OCI-LY7 (cell line): ENCODE measurements around the gene DCAF11. TPM values are rescaled to one million over a fixed set of nuclear protein-coding genes. Genes with fewer than 3 reads are reported as not detected.
A peak's percentile ranks its signal among the peaks of the same experiment; 100 is the strongest.

ENCODE experiments used
- BruUV-seq: library from RNA; stranded (reverse); fragments of 400-500 nt; replicated peaks from 2 replicates; lab custom pipeline; 2021; lab: Mats Ljungman, UMichigan
- CTCF ChIA-PET: fragments of 300-600 bp; sonication (Branson Sonifier 250); formaldehyde crosslinking; loops from one replicate; lab custom pipeline; 2022; ENCODE audit warnings: antibody characterized with exemption; ENCODE audit not compliant: unreplicated experiment; lab: Charles Lee
- POLR2A ChIA-PET: fragments of 300-600 bp; sonication (Branson Sonifier 250); formaldehyde crosslinking; loops from one replicate; lab custom pipeline; 2022; ENCODE audit warnings: antibody characterized with exemption; lab: Charles Lee
- DNase-seq: peaks from one replicate; pipeline ENCODE4 v3.0.0-alpha.2; 2015; ENCODE audit warnings: low spot score
- H2AFZ ChIP-seq: fragments of 200-600 bp; sonication (generic), shearing (Covaris generic); 2 replicates; pipeline ENCODE4 v1.6.1; 2014; ENCODE audit warnings: mild to moderate bottlenecking, antibody characterized with exemption, low read length, moderate library complexity
- H3K27ac ChIP-seq: fragments of 200-600 bp; sonication (generic); 2 replicates; pipeline ENCODE4 v1.5.1; 2014; ENCODE audit warnings: mixed run types, low read depth, mild to moderate bottlenecking, moderate library complexity, low read length, inconsistent platforms; ENCODE audit not compliant: poor library complexity, severe bottlenecking
- H3K36me3 ChIP-seq: fragments of 200-600 bp; sonication (generic); 2 replicates; pipeline ENCODE4 v1.6.1; 2014; ENCODE audit warnings: mild to moderate bottlenecking, antibody characterized with exemption, low read length, moderate library complexity, mixed read lengths; ENCODE audit not compliant: insufficient read depth
- H3K4me1 ChIP-seq: fragments of 200-600 bp; sonication (generic); 2 replicates; pipeline ENCODE4 v1.5.1; 2014; ENCODE audit warnings: mild to moderate bottlenecking, low read length; ENCODE audit not compliant: insufficient read depth, poor library complexity, severe bottlenecking
- H3K4me2 ChIP-seq: fragments of 200-600 bp; sonication (generic); 2 replicates; pipeline ENCODE4 v1.6.1; 2014; ENCODE audit warnings: mild to moderate bottlenecking, low read length
- H3K4me3 ChIP-seq: fragments of 200-600 bp; sonication (generic); 2 replicates; pipeline ENCODE4 v1.5.1; 2014; ENCODE audit warnings: mild to moderate bottlenecking, low read depth, low read length; ENCODE audit not compliant: poor library complexity, severe bottlenecking
- H3K79me2 ChIP-seq: fragments of 200-600 bp; sonication (generic); 2 replicates; pipeline ENCODE4 v1.6.1; 2016; ENCODE audit warnings: low read depth, mild to moderate bottlenecking, low read length, moderate library complexity, mixed read lengths; ENCODE audit not compliant: insufficient read depth
- H3K9me2 ChIP-seq: fragments of 200-600 bp; sonication (generic); 2 replicates; pipeline ENCODE4 v1.6.1; 2016; ENCODE audit warnings: mild to moderate bottlenecking, low read length, mixed read lengths; ENCODE audit not compliant: insufficient read depth
- H3K9me3 ChIP-seq: fragments of 200-600 bp; sonication (generic); 2 replicates; pipeline ENCODE4 v1.6.1; 2014; ENCODE audit warnings: mild to moderate bottlenecking, mixed run types, low read length, mixed read lengths
- H4K20me1 ChIP-seq: fragments of 200-600 bp; sonication (generic); 2 replicates; pipeline ENCODE4 v1.6.1; 2014; ENCODE audit warnings: mild to moderate bottlenecking, antibody characterized with exemption, low read length, moderate library complexity, mixed read lengths; ENCODE audit not compliant: insufficient read depth
- EZH2phosphoT487 ChIP-seq: fragments of 200-600 bp; sonication (generic); IDR thresholded peaks from 2 replicates; pipeline ENCODE4 v1.6.1; 2018; ENCODE audit warnings: low read depth, borderline replicate concordance, mild to moderate bottlenecking, mixed run types, antibody characterized with exemption, low read length, moderate library complexity, mixed read lengths
- intact Hi-C: fragments of 100-400 bp; cut with micrococcal nuclease; formaldehyde crosslinking; loops from one replicate; pipeline ENCODE4 v1.10.0; 2022; ENCODE audit not compliant: unreplicated experiment
- total RNA-seq, 2 experiments: library from RNA; depleted of rRNA in 1 of 2; stranded (reverse); fragments of >200 nt in 1 of 2; shearing (Covaris generic) in 1 of 2; gene quantifications; 2 replicates each; pipeline ENCODE4 v1.2.3, GENCODE V29; 2014 to 2022
- TF ChIP-seq, protein P1 (sequence below): fragments of 200-600 bp; sonication (generic); conservative IDR thresholded peaks from 2 replicates; pipeline ENCODE4 v1.5.1; 2014; ENCODE audit warnings: mild to moderate bottlenecking, antibody characterized with exemption, low read length, moderate library complexity, mixed read lengths

DCAF11 gene
- total RNA-seq, 2 experiments from 2014 or later, result 63.6 to 75.5 TPM

DNA sequence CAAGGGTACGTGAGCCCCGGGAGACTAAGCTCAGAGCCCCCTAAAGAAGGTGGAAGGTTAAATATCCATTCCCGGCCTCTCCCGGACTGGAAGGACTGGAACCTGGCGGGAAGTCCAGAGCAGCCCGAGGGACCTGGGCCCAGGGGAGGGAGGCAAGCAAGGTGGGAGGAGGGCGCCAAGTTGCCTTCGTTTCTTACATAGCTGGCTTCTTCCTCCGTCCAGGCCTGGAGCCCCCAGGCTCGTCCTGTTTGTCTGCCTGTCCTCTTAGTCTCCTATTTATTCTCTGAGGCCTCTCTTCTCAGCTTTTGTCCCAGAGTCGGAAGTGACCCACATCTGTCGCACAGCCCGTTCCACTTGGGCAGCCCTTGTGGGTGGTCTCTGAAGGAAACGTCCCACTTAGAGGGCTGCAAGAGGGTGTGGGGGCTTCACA is 19.7 kb upstream of the DCAF11 start:
- no peaks in the 10 kb centered on the region for H3K9me3 ChIP-seq
- peak overlapping the region; percentile 75 for H3K27ac ChIP-seq
- intact Hi-C loops, result loop anchor here (1.0 kb wide), 5 partner anchors 13 to 81 kb away; partner anchors contain the start of genes DCAF11, IRF9, NRL and PSME2
- peaks cover 39% of the 10 kb centered on the region for H3K4me1 ChIP-seq
- TF ChIP-seq, protein P1, sequence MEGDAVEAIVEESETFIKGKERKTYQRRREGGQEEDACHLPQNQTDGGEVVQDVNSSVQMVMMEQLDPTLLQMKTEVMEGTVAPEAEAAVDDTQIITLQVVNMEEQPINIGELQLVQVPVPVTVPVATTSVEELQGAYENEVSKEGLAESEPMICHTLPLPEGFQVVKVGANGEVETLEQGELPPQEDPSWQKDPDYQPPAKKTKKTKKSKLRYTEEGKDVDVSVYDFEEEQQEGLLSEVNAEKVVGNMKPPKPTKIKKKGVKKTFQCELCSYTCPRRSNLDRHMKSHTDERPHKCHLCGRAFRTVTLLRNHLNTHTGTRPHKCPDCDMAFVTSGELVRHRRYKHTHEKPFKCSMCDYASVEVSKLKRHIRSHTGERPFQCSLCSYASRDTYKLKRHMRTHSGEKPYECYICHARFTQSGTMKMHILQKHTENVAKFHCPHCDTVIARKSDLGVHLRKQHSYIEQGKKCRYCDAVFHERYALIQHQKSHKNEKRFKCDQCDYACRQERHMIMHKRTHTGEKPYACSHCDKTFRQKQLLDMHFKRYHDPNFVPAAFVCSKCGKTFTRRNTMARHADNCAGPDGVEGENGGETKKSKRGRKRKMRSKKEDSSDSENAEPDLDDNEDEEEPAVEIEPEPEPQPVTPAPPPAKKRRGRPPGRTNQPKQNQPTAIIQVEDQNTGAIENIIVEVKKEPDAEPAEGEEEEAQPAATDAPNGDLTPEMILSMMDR, result no peak
- no peak for TF ChIP-seq EZH2phosphoT487
- ChIA-PET POLR2A (interaction anchor here (1.3 to 6.8 kb wide), 10 partner anchors 13 to 118 kb away, joined by 3 to 80 read pairs (median 11); partner anchors contain the start of genes CHMP4A, DCAF11, EMC9 and FITM1), CTCF (interaction anchor here (1.0 to 2.4 kb wide), 4 partner anchors 14 to 66 kb away, joined by 3 to 8 read pairs (median 4); partner anchors contain the start of gene IRF9)
- no peaks in the 10 kb centered on the region for H3K36me3 ChIP-seq
- peak overlapping the region; percentile 93 for H3K4me2 ChIP-seq
- H3K79me2 ChIP-seq, result no peaks in the 10 kb centered on the region
- peak overlapping the region; percentile 81 for H3K4me3 ChIP-seq
- H3K9me2 ChIP-seq, result no peaks in the 10 kb centered on the region
- peak overlapping the region; percentile 47; the same call in 1 of the 2 replicates for H2AFZ ChIP-seq
- H4K20me1 ChIP-seq, result no peaks in the 10 kb centered on the region
- BruUV-seq, result no TSS peak
- peak; percentile 52 for DNase-seq

DNA sequence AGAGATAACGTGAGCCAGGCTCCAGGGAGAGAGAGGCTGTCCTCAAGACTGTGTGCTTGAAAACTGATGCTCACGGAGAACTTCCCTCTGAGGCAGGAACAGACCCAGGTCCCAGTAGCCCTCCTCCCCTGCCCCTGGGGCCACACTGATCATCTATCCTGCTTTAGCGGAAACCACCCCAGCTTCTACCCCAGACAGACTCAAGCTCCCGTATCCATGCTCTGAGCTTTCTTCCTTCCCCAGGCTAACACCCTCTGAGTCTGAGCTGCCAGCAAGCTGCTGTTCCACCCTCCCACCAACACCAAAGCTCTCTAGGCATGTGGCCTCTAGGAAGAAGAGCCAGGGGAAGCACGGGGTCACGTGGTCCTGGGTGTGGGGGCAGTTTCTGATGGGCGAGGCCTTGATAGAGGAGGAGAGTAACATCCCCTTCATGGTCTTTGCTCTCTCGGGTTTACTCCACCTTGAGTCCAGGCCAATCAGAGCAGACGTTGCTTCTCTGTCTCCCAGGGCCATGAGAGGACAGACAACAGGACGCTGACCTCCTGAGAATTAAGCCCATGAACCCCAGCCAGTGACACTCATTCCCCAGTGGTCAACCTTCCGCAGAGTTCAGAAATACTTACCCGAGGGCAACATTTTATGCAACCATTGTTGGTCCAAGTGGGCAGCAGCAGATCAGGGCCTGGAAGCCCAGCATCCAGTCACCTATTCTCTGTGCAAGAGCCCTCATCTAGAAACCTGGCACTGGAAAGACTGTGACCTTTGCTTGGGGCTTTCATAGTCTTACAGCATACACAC is 19.1 kb upstream of the DCAF11 start:
- no peaks in the 10 kb centered on the region for H3K9me3 ChIP-seq
- H2AFZ ChIP-seq, result peak overlapping the region; percentile 47; the same call in 1 of the 2 replicates
- H3K4me3 ChIP-seq, result peak overlapping the region; percentile 81
- H3K4me2 ChIP-seq, result peak overlapping the region; percentile 93
- no peaks in the 10 kb centered on the region for H3K36me3 ChIP-seq
- ChIA-PET POLR2A (interaction anchor here (0.6 to 6.8 kb wide), 11 partner anchors 12 to 541 kb away, joined by 3 to 80 read pairs (median 6); partner anchors contain the start of genes DCAF11, EMC9, FITM1 and IRF9), CTCF (interaction anchor here (1.0 to 1.9 kb wide), 3 partner anchors 15 to 66 kb away, joined by 3 to 5 read pairs (median 4); partner anchors contain the start of gene IRF9)
- H4K20me1 ChIP-seq, result no peaks in the 10 kb centered on the region
- DNase-seq, result peak; percentile 66
- BruUV-seq, result no TSS peak
- H3K79me2 ChIP-seq, result no peaks in the 10 kb centered on the region
- H3K9me2 ChIP-seq, result no peaks in the 10 kb centered on the region
- peaks cover 32% of the 10 kb centered on the region for H3K4me1 ChIP-seq
- peak overlapping the region; percentile 75 for H3K27ac ChIP-seq
- intact Hi-C loops, result no loop called here
- TF ChIP-seq, protein P1, result no peak
- no peak for TF ChIP-seq EZH2phosphoT487
